Muscle layer of duodenum (tissue), 2 donors: Measurements from ENCODE around the gene NR2C2.

Source experiments
- H3K27ac ChIP-seq: one replicate; pipeline ENCODE4 v1.7.0; 2013; ENCODE audit warnings: mild to moderate bottlenecking, low read length
- H3K27me3 ChIP-seq: one replicate; pipeline ENCODE4 v1.7.0; 2013; ENCODE audit warnings: low read depth, mild to moderate bottlenecking, control low read depth, low read length
- H3K36me3 ChIP-seq, 2 donors: one replicate each; pipeline ENCODE4 v1.7.0; 2013; ENCODE audit warnings: low read length in 2 of 2, control low read depth in 1 of 2, mild to moderate bottlenecking in 1 of 2; ENCODE audit not compliant: insufficient read depth in 2 of 2, control insufficient read depth in 1 of 2
- H3K4me1 ChIP-seq, 2 donors: one replicate each; pipeline ENCODE4 v1.7.0; 2013; ENCODE audit warnings: low read length in 2 of 2, mild to moderate bottlenecking in 2 of 2, control low read depth in 1 of 2, moderate library complexity in 1 of 2; ENCODE audit not compliant: insufficient read depth in 2 of 2, control insufficient read depth in 1 of 2
- H3K4me3 ChIP-seq, 2 donors: one replicate each; pipeline ENCODE4 v1.7.0; 2013; ENCODE audit warnings: low read length in 2 of 2, low read depth in 1 of 2, mild to moderate bottlenecking in 1 of 2
- H3K9me3 ChIP-seq, 2 donors: one replicate each; pipeline ENCODE4 v1.7.0; 2013; ENCODE audit warnings: low read length in 2 of 2, control low read depth in 1 of 2, mild to moderate bottlenecking in 1 of 2; ENCODE audit not compliant: control insufficient read depth in 1 of 2
- donor health status: healthy.

NR2C2 gene

DNA sequence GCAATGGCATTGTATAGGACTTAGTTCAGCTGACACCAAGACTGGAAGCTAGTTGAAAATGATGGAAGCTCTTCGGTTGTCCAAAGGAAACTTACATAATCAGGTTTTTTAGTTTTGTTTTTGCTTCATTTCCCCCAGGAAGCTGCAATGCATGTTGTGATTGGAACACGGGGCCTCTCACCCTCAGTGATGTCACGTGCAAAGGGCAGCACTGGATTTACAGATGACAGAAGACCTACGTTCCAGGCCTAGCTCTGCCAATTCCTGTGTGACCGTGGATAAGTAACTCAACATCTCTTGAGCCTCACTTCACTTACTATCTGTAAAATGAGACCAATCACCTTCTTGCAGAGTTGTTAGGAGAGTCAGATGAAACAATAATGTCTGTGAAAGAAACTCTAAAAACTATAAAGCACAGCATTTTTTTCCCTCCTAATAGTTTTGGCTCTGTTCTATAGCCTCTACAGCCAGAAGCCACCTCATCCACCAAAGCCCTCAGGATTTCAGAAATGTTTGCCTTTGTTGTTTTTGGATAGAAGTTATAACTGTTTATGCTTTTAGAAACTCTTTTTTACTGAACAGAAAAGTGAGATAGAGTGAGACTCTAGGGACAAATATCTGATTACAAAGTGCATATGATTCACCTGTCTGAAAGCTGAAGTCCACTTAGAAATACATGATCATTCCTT is 146.9 kb downstream of the NR2C2 start:
- H3K4me1 ChIP-seq, result peaks cover 8 to 13% of the 10 kb centered on the region in 2 donors
- H3K9me3 ChIP-seq, result no peaks in the 10 kb centered on the region
- no peaks in the 10 kb centered on the region for H3K27me3 ChIP-seq
- H3K4me3 ChIP-seq, result no peak overlapping the region
- peaks cover 22 to 50% of the 10 kb centered on the region in 2 donors for H3K36me3 ChIP-seq
- H3K27ac ChIP-seq, result no peak overlapping the region

- Histone ChIP-seq H3K36me3 (peaks cover 17 to 41% of the 10 kb centered on the region in 2 donors), H3K9me3 (no peaks in the 10 kb centered on the region), H3K27ac (no peak overlapping the region), H3K27me3 (no peaks in the 10 kb centered on the region), H3K4me1 (peaks cover 8 to 13% of the 10 kb centered on the region in 2 donors), H3K4me3 (no peak overlapping the region)
Observed at GRCh38 chr3:15096046-15096445, 148.7 kb downstream of the NR2C2 start.

DNA sequence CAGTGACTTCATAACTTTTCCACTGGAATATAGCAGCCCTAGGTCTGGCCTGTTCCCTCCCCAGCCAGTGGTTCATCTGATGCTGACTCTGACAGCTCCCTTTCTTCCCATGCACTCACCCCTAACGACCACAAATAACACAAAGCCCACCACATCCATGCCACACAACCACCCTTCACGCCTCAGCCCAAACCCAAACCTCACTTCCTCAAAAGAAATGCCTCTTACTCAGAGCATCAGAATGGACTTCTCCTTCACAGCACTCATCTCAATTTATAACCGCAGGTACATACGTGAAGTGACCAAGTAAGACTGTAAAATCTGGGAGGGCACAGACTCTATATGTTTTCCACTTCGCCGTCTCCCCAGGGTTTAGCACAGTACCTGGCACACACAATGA is 150.5 kb downstream of the NR2C2 start:
- Histone ChIP-seq H3K4me1 (peaks cover 8 to 13% of the 10 kb centered on the region in 2 donors), H3K4me3 (peak overlapping the region; percentile 85 to 98), H3K27ac (peak overlapping the region; percentile 87), H3K27me3 (no peaks in the 10 kb centered on the region), H3K9me3 (no peaks in the 10 kb centered on the region), H3K36me3 (peaks cover 17 to 34% of the 10 kb centered on the region in 2 donors)
